ENCODE measurements around the gene SORD.

DNA sequence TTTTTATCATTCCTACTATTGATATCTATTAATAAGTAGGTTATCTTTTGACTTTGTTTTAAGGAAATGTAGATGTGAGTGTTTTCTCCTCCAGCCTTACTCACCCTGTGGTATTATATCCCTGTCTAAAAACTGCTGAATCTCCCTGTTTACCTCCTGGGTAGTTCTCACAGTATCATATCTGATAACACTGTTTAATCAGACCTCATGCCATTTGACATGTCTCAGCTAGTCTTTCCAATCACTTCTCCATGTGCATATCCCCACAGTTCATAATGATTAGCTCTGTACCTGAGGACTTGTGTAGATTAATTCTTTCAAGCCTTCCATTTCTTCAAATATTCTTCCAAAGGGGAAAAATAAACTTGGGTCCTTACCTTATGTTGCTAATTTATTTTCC lies 60.2 kb downstream of the SORD start:
- TF ChIP-seq, protein P1, sequence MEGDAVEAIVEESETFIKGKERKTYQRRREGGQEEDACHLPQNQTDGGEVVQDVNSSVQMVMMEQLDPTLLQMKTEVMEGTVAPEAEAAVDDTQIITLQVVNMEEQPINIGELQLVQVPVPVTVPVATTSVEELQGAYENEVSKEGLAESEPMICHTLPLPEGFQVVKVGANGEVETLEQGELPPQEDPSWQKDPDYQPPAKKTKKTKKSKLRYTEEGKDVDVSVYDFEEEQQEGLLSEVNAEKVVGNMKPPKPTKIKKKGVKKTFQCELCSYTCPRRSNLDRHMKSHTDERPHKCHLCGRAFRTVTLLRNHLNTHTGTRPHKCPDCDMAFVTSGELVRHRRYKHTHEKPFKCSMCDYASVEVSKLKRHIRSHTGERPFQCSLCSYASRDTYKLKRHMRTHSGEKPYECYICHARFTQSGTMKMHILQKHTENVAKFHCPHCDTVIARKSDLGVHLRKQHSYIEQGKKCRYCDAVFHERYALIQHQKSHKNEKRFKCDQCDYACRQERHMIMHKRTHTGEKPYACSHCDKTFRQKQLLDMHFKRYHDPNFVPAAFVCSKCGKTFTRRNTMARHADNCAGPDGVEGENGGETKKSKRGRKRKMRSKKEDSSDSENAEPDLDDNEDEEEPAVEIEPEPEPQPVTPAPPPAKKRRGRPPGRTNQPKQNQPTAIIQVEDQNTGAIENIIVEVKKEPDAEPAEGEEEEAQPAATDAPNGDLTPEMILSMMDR (IDR thresholded peaks at IDR 0.05), result no peak
- TF ChIP-seq ZFX (IDR thresholded peaks at IDR 0.05; ENCODE audit: borderline replicate concordance), result no peak
